Endodermal cell (in vitro differentiated cells): ENCODE data around the gene PATE2. TPM values are rescaled to one million over a fixed set of nuclear protein-coding genes. Genes with fewer than 3 reads are reported as not detected.

Experiments used
- DNase-seq: peaks from one replicate; pipeline ENCODE4 v3.0.0-alpha.2; 2017
- H3K27ac ChIP-seq: 2 replicates; pipeline ENCODE4 v1.5.1; 2013; ENCODE audit warnings: mild to moderate bottlenecking, low read depth, low read length, moderate library complexity
- H3K27me3 ChIP-seq: 2 replicates; pipeline ENCODE4 v1.6.1; 2013; ENCODE audit warnings: mild to moderate bottlenecking, low read length, moderate library complexity; ENCODE audit not compliant: insufficient read depth, control insufficient read depth, poor library complexity, severe bottlenecking
- H3K36me3 ChIP-seq: 2 replicates; pipeline ENCODE4 v1.7.0; 2013; ENCODE audit warnings: mild to moderate bottlenecking, low read length, moderate library complexity; ENCODE audit not compliant: control insufficient read depth, insufficient read depth
- H3K4me1 ChIP-seq: one replicate; pipeline ENCODE4 v1.7.0; 2013; ENCODE audit warnings: low read length; ENCODE audit not compliant: control insufficient read depth, insufficient read depth
- H3K4me3 ChIP-seq: 2 replicates; pipeline ENCODE4 v1.5.1; 2013; ENCODE audit warnings: mild to moderate bottlenecking, low read length, moderate library complexity
- H3K9ac ChIP-seq: 2 replicates; pipeline ENCODE4 v1.6.1; 2013; ENCODE audit warnings: mild to moderate bottlenecking, low read length, moderate library complexity; ENCODE audit not compliant: poor library complexity, severe bottlenecking; ENCODE audit errors: extremely low read depth
- H3K9me3 ChIP-seq: 2 replicates; pipeline ENCODE4 v1.6.1; 2013; ENCODE audit warnings: mild to moderate bottlenecking, low read length, moderate library complexity; ENCODE audit not compliant: control insufficient read depth
- H3K27ac Mint-ChIP-seq: 2 replicates; pipeline ENCODE4 v1.8.0; 2020; ENCODE audit warnings: mixed read lengths
- H3K27me3 Mint-ChIP-seq: 2 replicates; pipeline ENCODE4 v1.8.0; 2021; ENCODE audit warnings: mild to moderate bottlenecking, mixed read lengths; ENCODE audit not compliant: insufficient read depth
- H3K36me3 Mint-ChIP-seq: 2 replicates; pipeline ENCODE4 v1.8.0; 2020; ENCODE audit warnings: low read depth, mixed read lengths
- H3K4me1 Mint-ChIP-seq: 2 replicates; pipeline ENCODE4 v1.8.0; 2020; ENCODE audit warnings: mixed read lengths
- H3K4me3 Mint-ChIP-seq: 2 replicates; pipeline ENCODE4 v1.8.0; 2020; ENCODE audit warnings: mild to moderate bottlenecking, moderate library complexity, mixed read lengths
- H3K9me3 Mint-ChIP-seq: 2 replicates; pipeline ENCODE4 v1.8.0; 2020; ENCODE audit warnings: mild to moderate bottlenecking, mixed read lengths
- WGBS, 2 experiments: methylation state at CpG; one replicate each; pipeline versions ENCODE4 v1.1.5 to v1.1.7; 2013; ENCODE audit warnings: missing lambda C conversion rate in 2 of 2, mixed read lengths in 1 of 2; ENCODE audit not compliant: insufficient coverage in 1 of 2, insufficient read length in 1 of 2; 5-methylcytosine and 5-hydroxymethylcytosine counted together
- total RNA-seq, 2 donors: library from RNA; stranded (reverse); fragmentation: NEBNext Ultra II Directional in 1 of 2; extraction: Animal tissue kit (Norgen Biotek cat#: 25700) in 1 of 2; gene quantifications; 2 replicates in 1 of 2; 3 replicates in 1 of 2; pipeline ENCODE4 v1.2.1, GENCODE V29; 2021
- TF ChIP-seq, protein P1 (sequence below): fragments of 200-600 bp; sonication (generic); conservative IDR thresholded peaks from 2 replicates; pipeline ENCODE4 v1.5.0; 2021; ENCODE audit warnings: antibody characterized with exemption, mild to moderate bottlenecking

PATE2 gene
- total RNA-seq, 2 donors from 2014 or later: 0.79 TPM; not detected in 1

- Histone ChIP-seq H3K4me3 (no peak within 1 kb of the TSS), H3K27me3 (no peaks in the 10 kb centered on the region), H3K9me3 (no peaks in the 10 kb centered on the region), H3K27ac (no peak within 1 kb of the TSS), H3K4me1 (no peaks in the 10 kb centered on the region), H3K36me3 (no peaks in the 10 kb centered on the region), H3K9ac (no peak within 1 kb of the TSS)
- no peaks in the 10 kb centered on the region for H3K36me3 Mint-ChIP-seq
- no peak within 1 kb of the TSS for H3K27ac Mint-ChIP-seq
- peaks cover 5% of the 10 kb centered on the region for H3K27me3 Mint-ChIP-seq
- no peak for DNase-seq
- TF ChIP-seq, protein P1, sequence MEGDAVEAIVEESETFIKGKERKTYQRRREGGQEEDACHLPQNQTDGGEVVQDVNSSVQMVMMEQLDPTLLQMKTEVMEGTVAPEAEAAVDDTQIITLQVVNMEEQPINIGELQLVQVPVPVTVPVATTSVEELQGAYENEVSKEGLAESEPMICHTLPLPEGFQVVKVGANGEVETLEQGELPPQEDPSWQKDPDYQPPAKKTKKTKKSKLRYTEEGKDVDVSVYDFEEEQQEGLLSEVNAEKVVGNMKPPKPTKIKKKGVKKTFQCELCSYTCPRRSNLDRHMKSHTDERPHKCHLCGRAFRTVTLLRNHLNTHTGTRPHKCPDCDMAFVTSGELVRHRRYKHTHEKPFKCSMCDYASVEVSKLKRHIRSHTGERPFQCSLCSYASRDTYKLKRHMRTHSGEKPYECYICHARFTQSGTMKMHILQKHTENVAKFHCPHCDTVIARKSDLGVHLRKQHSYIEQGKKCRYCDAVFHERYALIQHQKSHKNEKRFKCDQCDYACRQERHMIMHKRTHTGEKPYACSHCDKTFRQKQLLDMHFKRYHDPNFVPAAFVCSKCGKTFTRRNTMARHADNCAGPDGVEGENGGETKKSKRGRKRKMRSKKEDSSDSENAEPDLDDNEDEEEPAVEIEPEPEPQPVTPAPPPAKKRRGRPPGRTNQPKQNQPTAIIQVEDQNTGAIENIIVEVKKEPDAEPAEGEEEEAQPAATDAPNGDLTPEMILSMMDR: no peak
- peaks cover 2% of the 10 kb centered on the region for H3K9me3 Mint-ChIP-seq
- H3K4me1 Mint-ChIP-seq: peaks cover 2% of the 10 kb centered on the region
- no peak within 1 kb of the TSS for H3K4me3 Mint-ChIP-seq
- 82 to 92% methylated on average over 2 of the region's 2 CpGs for WGBS, 2 experiments
These were observed 9.2 kb upstream of the PATE2 start, which contains the start of gene PATE3 for GRCh38 chr11:125787827-125788226. Gene PATE3, plus strand, starts transcription at chr11:125788127. Its CDS starts 25 bp downstream, at chr11:125788152.

DNA sequence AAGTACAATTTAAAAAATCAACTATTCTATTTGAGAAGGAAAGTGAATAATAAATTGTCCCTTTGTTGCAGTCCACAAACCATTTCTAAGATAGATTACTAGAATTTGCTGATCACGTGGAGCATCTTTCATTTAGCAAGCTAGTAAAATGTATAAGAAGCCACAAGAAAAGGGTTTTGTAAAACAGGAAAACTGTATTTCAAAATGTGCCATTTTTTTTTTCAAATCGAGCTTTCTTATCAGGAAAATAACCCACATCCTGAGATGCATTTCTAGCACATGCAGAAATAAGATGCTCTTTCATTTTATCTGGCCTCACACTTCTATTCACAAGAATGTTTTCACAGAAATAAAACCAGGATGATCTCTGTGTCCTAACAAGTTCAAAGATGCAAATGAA is 6.0 kb upstream of the PATE2 start:
- no peak overlapping the region for H3K4me3 Mint-ChIP-seq
- no peak for DNase-seq
- no peaks in the 10 kb centered on the region for H3K36me3 Mint-ChIP-seq
- TF ChIP-seq, protein P1: no peak
- Histone ChIP-seq H3K9me3 (no peaks in the 10 kb centered on the region), H3K27me3 (peaks cover 8% of the 10 kb centered on the region), H3K4me1 (no peaks in the 10 kb centered on the region), H3K36me3 (no peaks in the 10 kb centered on the region), H3K4me3 (no peak overlapping the region), H3K9ac (no peak overlapping the region), H3K27ac (no peak overlapping the region)
- H3K9me3 Mint-ChIP-seq: peaks cover 2% of the 10 kb centered on the region
- no peak overlapping the region for H3K27ac Mint-ChIP-seq
- H3K4me1 Mint-ChIP-seq: no peaks in the 10 kb centered on the region
- 72 to 74% methylated on average over 2 of the region's 2 CpGs for WGBS, 2 experiments
- peaks cover 20% of the 10 kb centered on the region for H3K27me3 Mint-ChIP-seq

GRCh38 chr11:125777309-125777708 is 1.3 kb downstream of the PATE2 start:
- H3K36me3 ChIP-seq: no peaks in the 10 kb centered on the region
- Mint-ChIP-seq H3K36me3 (no peaks in the 10 kb centered on the region), H3K9me3 (no peaks in the 10 kb centered on the region), H3K4me3 (no peak overlapping the region), H3K4me1 (peaks cover 3% of the 10 kb centered on the region), H3K27me3 (peaks cover 13% of the 10 kb centered on the region), H3K27ac (no peak overlapping the region)
- TF ChIP-seq, protein P1: no peak
- DNase-seq: no peak
- WGBS, 2 experiments: 83 to 93% methylated on average over 4 to 5 of the region's 5 CpGs
- no peak overlapping the region for H3K9ac ChIP-seq
- H3K4me3 ChIP-seq: no peak overlapping the region
- H3K9me3 ChIP-seq: no peaks in the 10 kb centered on the region
- H3K4me1 ChIP-seq: no peaks in the 10 kb centered on the region
- no peak overlapping the region for H3K27ac ChIP-seq
- H3K27me3 ChIP-seq: peaks cover 23% of the 10 kb centered on the region
